Skin of body (tissue), 2 donors: Measurements from ENCODE around the gene KDM8. TPM values are rescaled to one million over a fixed set of nuclear protein-coding genes. Genes with fewer than 3 reads are reported as not detected.
"Not testable (repeated sequence)": the region's sequence is repeated elsewhere in the genome, so short reads cannot be mapped to it uniquely, and the experiment has no call there.

Experiments
- DNase-seq: peaks from one replicate; lab custom pipeline; 2025; lab: John Stamatoyannopoulos, UW
- total RNA-seq: library from RNA; depleted of rRNA; stranded (reverse); fragments of >200 nt; gene quantifications from one replicate; pipeline ENCODE4 v1.2.3, GENCODE V29; 2014

The KDM8 gene
- total RNA-seq, 1 donor from 2014 or later = 1.7 TPM

GRCh38 chr16:27242868-27243590 lies 39.7 kb downstream of the KDM8 start:
- DNase-seq = no peak

GRCh38 chr16:27243725-27244362 lies 40.5 kb downstream of the KDM8 start:
- no peak for DNase-seq

- DNase-seq = no peak
Observed at GRCh38 chr16:27244363-27244755, 41.0 kb downstream of the KDM8 start.

- peak; percentile 93 for DNase-seq
Observed at GRCh38 chr16:27245276-27246172, 42.2 kb downstream of the KDM8 start.

GRCh38 chr16:27246439-27246838 lies 43.1 kb downstream of the KDM8 start:
- no peak for DNase-seq

- not testable (repeated sequence) for DNase-seq
Observed at GRCh38 chr16:27247076-27247475, 43.8 kb downstream of the KDM8 start.

GRCh38 chr16:27248036-27248435 lies 44.7 kb downstream of the KDM8 start:
- DNase-seq = no peak

- not testable (repeated sequence) for DNase-seq
Observed at GRCh38 chr16:27248886-27249285, 45.6 kb downstream of the KDM8 start.

- DNase-seq = no peak
Observed at GRCh38 chr16:27251541-27252205, 48.3 kb downstream of the KDM8 start.

GRCh38 chr16:27252206-27252585 lies 48.9 kb downstream of the KDM8 start:
- no peak for DNase-seq

- no peak for DNase-seq
Observed at GRCh38 chr16:27253526-27253930, 50.2 kb downstream of the KDM8 start.

- no peak for DNase-seq
Observed at GRCh38 chr16:27254262-27254811, 51.0 kb downstream of the KDM8 start.

GRCh38 chr16:27256861-27257260 lies 53.5 kb downstream of the KDM8 start:
- no peak for DNase-seq

GRCh38 chr16:27257271-27257670 lies 53.9 kb downstream of the KDM8 start:
- no peak for DNase-seq

- no peak for DNase-seq
Observed at GRCh38 chr16:27258241-27258734, 55.0 kb downstream of the KDM8 start.

- no peak for DNase-seq
Observed at GRCh38 chr16:27259710-27260109, 56.4 kb downstream of the KDM8 start.

GRCh38 chr16:27262904-27263423 lies 59.6 kb downstream of the KDM8 start:
- DNase-seq = not testable (repeated sequence)

GRCh38 chr16:27264151-27264550 lies 60.8 kb downstream of the KDM8 start:
- DNase-seq = no peak

GRCh38 chr16:27265982-27266381 lies 62.7 kb downstream of the KDM8 start:
- DNase-seq = no peak

- DNase-seq = no peak
Observed at GRCh38 chr16:27267037-27267677, 63.8 kb downstream of the KDM8 start.
